ENCODE results near the gene MAP3K6.

The MAP3K6 gene

DNA sequence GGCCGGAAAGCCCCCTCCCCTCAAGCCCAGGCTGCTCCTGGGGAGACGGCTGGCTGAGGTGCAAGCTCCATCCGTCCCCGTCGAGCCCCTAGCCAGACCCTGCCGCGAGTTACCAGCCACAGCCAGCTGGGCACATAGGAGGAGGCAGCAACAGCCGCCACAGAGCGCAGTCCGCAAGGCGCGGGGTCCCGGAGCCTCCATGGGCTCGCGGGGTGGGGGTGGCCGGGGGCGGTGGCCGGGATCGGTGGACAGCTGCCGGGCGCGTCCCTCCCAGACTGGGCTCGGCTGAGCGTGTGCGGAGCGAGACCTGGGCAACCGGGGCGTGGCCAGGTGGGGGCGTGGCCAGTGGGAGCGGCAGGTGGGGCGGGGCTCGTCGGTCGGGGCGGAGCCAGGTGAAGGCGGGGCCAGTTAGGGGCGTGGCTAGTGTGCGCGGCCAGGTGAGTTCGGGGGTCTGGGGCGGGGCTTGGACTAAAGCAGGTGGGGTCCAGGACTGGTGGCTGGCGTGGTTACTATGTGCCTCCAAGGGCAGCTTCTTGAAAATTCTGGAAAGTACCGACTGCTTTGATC is 16.4 kb upstream of the MAP3K6 start, which contains the start of gene CD164L2:
Gene CD164L2 (minus strand): TSS at position 295 of the 567 bp plus-strand sequence. CDS start 94 bp downstream, at position 201.
- Histone ChIP-seq H3K4me3 (ENCODE audit: low read depth in 1 of 2, low read length in 2 of 2) (no peak within 1 kb of the TSS), H3K27me3 (ENCODE audit: control insufficient read depth in 1 of 2, insufficient read depth in 2 of 2, low read length in 2 of 2) (peaks cover 0 to 16% of the 10 kb centered on the region in 2 donors), H3K27ac (ENCODE audit: low read depth, low read length) (no peak within 1 kb of the TSS), H3K9me3 (ENCODE audit: low read length) (no peaks in the 10 kb centered on the region), H3K36me3 (ENCODE audit: insufficient read depth, low read length) (no peaks in the 10 kb centered on the region), H3K9ac (ENCODE audit: low read length) (no peak within 1 kb of the TSS), H3K4me1 (ENCODE audit: insufficient read depth, low read length) (no peaks in the 10 kb centered on the region)

DNA sequence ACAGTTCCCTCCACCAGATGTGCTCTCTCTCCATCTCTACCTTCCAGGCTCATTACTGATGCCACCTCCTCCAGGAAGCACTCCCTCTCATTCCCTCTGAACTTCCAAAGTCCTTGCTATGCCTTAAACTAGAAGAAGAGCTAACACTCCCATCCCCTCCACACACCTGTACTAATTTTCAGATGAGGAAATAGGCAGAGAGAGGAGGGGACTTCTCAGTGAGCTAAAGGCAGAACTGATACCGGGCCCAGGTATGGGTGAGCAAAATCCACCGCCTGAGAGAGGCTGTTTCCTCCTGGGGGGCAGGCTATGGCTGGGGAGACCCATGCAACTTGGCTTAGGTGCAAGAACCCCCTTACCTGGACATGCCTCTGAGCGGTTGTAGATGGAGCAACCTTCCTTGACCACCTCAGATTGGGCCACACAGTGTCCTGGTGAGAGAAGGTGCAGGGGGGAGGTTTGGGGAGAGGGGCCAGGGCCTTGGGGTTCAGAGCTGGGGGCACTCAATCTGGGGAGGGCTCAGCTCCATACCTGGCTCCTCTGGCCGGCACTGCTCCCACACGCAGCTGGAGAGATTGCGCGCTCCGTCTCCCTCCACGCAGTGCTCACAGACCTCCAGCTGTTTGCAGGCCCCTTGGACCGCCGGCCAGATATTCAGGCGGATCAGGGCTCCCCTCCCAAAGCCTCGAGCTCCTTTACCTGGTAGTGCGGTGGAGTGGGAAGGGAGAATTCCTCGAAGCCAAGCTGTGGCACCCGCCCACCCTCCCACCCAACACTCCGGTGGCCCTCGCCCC is 15.4 kb upstream of the MAP3K6 start:
- no peaks in the 10 kb centered on the region for H3K4me1 ChIP-seq (ENCODE audit: insufficient read depth, low read length)
- H3K27ac ChIP-seq (ENCODE audit: low read depth, low read length): no peak overlapping the region
- H3K9me3 ChIP-seq (ENCODE audit: low read length): no peaks in the 10 kb centered on the region
- no peaks in the 10 kb centered on the region for H3K36me3 ChIP-seq (ENCODE audit: insufficient read depth, low read length)
- no peak overlapping the region for H3K9ac ChIP-seq (ENCODE audit: low read length)
- H3K4me3 ChIP-seq (ENCODE audit: low read depth in 1 of 2, low read length in 2 of 2): no peak overlapping the region
- H3K27me3 ChIP-seq (ENCODE audit: control insufficient read depth in 1 of 2, insufficient read depth in 2 of 2, low read length in 2 of 2): peaks cover 0 to 16% of the 10 kb centered on the region in 2 donors

DNA sequence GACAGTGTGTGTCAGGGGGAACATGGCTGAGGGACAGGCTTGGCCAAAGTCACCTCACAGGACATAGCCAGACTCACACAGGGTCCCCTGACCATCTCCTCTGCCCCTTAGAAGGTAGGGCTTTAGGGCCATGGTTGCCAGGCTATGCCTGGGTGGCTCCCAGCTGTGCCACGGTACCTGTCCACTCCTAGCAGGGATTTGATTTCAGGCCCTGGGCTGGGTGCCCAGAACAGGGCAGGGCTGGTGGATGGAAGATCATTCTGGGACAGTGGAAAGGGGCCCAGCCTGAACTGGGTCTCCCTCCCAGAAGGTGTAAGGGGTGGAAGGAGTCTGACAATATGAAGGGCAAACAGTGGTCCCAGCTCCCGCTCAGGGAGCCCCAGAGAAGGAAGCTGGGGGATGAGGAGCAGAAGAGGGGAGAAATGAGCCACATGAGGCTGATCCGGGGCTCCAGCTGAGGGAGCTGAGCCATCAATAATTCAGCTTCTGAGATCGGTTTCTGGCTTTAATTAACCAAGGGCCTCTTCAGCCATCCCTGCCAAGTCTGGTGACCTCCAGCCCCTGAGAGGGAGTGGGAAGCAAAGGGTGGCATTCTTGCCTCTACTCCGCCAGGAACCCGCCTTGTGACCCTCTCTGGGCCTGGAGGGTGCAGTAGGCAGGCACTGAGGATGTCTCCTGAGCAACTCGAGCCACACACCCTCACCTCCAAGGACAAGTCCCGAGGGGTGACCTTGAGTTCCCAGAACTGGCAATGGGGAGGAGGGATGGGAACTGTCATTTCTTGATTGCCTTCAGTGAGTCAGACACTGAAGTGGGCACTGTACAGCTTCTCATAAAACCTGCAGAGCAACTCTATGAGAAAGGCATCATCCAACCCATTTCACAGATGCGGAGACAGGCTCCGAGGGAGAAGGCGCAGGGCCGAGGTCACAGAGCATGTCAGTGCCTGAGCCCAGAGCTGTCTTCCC is 14.3 kb upstream of the MAP3K6 start:
- Histone ChIP-seq H3K9me3 (ENCODE audit: low read length) (no peaks in the 10 kb centered on the region), H3K4me3 (ENCODE audit: low read depth in 1 of 2, low read length in 2 of 2) (no peak overlapping the region), H3K27ac (ENCODE audit: low read depth, low read length) (no peak overlapping the region), H3K4me1 (ENCODE audit: insufficient read depth, low read length) (no peaks in the 10 kb centered on the region), H3K27me3 (ENCODE audit: control insufficient read depth in 1 of 2, insufficient read depth in 2 of 2, low read length in 2 of 2) (peaks cover 0 to 16% of the 10 kb centered on the region in 2 donors), H3K36me3 (ENCODE audit: insufficient read depth, low read length) (no peaks in the 10 kb centered on the region), H3K9ac (ENCODE audit: low read length) (no peak overlapping the region)

DNA sequence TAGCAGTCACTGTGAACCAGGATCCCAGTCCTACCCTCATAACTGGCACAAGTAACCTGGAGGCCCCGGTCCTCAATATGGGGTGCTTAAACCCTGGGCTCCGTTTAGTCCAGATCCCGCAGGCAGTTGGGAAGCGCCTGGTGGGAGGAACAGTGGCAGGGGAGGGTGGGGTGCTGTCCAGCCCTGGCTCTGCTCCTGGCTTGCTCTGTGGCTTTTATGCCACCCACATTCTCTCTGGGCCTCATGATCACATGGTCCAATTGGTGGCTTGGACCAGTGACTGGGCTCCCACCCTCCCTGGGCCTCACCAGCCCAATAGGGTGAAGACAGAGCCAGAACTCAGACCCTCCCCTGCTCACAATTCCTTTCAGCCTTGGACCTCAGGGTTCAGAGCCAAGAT is 13.5 kb upstream of the MAP3K6 start:
- Histone ChIP-seq H3K27ac (ENCODE audit: low read depth, low read length) (no peak overlapping the region), H3K4me1 (ENCODE audit: insufficient read depth, low read length) (no peaks in the 10 kb centered on the region), H3K9me3 (ENCODE audit: low read length) (no peaks in the 10 kb centered on the region)

DNA sequence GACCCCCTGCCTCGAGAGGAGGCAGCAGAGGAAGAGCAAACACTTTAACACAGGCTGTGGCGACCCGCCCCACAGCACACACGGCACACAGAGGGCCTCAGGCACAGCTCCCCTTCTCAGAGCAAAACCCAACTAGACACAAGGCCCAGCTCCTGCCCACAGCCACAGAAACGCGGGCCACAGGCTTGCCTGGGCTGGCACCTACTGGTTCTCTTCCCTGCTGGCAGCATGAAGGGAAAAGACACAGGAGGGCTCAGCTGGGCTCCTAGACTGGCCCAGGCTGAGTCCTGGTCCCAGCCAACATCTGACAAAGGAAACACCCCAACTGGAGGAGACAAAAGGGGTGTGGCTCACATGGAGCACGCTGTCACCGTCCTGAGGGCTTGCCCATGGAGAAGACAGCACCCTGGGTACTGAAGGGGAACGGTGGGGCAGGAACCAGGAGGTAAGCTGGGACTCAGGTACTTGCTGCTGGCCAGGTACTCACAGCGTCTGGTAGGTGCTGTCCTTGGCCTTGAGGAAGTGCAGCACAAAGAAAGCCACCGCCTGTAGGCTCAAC is 12.9 kb upstream of the MAP3K6 start:
- Histone ChIP-seq H3K4me1 (ENCODE audit: insufficient read depth, low read length) (no peaks in the 10 kb centered on the region), H3K27ac (ENCODE audit: low read depth, low read length) (no peak overlapping the region), H3K4me3 (ENCODE audit: low read depth in 1 of 2, low read length in 2 of 2) (no peak overlapping the region), H3K9ac (ENCODE audit: low read length) (no peak overlapping the region), H3K36me3 (ENCODE audit: insufficient read depth, low read length) (no peaks in the 10 kb centered on the region), H3K27me3 (ENCODE audit: control insufficient read depth in 1 of 2, insufficient read depth in 2 of 2, low read length in 2 of 2) (peaks cover 0 to 16% of the 10 kb centered on the region in 2 donors), H3K9me3 (ENCODE audit: low read length) (no peaks in the 10 kb centered on the region)

More for the DNA sequence above, 13.5 kb upstream of the MAP3K6 start:
- Histone ChIP-seq H3K27me3 (ENCODE audit: control insufficient read depth in 1 of 2, insufficient read depth in 2 of 2, low read length in 2 of 2) (peaks cover 0 to 16% of the 10 kb centered on the region in 2 donors), H3K36me3 (ENCODE audit: insufficient read depth, low read length) (no peaks in the 10 kb centered on the region), H3K4me3 (ENCODE audit: low read depth in 1 of 2, low read length in 2 of 2) (no peak overlapping the region), H3K9ac (ENCODE audit: low read length) (no peak overlapping the region)

DNA sequence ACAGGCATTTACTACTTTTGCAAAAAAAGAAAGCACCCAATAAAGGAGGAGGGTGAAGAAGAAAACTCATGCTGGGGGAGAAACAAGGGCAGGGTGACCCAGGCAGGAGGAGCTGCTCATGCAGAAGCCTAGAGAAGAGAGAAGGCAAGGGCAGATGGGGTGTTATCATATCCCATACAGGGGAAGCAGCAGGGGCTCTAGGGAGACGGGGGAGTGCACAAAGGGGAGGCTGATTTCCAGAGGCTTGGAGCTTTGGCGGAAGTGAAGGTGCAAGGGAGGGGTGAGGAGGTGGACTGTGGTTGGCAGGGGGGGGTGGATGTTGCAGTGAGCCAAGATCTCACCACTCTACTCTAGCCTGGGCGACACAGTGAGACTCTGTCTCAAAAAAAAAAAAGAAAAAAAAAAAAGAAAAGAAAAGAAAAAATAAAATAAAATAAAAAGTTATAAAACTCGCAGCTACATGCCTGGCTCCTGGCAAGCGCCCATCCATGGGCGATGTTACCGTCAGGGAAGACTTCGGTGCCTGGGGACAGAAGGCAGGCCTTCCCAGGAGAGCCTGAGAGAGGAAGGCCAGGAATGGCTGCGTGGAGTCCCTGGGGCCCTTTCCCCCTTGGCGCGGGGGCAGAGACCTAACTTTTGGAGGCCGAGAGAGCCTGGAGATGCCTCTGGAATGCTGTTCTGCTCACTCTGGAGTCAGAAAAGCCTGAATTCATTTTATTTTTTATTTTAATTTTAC is 11.2 kb upstream of the MAP3K6 start:
- Histone ChIP-seq H3K4me3 (ENCODE audit: low read depth in 1 of 2, low read length in 2 of 2) (no peak overlapping the region), H3K4me1 (ENCODE audit: insufficient read depth, low read length) (no peaks in the 10 kb centered on the region), H3K36me3 (ENCODE audit: insufficient read depth, low read length) (no peaks in the 10 kb centered on the region), H3K27me3 (ENCODE audit: control insufficient read depth in 1 of 2, insufficient read depth in 2 of 2, low read length in 2 of 2) (peaks cover 0 to 10% of the 10 kb centered on the region in 2 donors), H3K27ac (ENCODE audit: low read depth, low read length) (no peak overlapping the region), H3K9ac (ENCODE audit: low read length) (no peak overlapping the region), H3K9me3 (ENCODE audit: low read length) (no peaks in the 10 kb centered on the region)

DNA sequence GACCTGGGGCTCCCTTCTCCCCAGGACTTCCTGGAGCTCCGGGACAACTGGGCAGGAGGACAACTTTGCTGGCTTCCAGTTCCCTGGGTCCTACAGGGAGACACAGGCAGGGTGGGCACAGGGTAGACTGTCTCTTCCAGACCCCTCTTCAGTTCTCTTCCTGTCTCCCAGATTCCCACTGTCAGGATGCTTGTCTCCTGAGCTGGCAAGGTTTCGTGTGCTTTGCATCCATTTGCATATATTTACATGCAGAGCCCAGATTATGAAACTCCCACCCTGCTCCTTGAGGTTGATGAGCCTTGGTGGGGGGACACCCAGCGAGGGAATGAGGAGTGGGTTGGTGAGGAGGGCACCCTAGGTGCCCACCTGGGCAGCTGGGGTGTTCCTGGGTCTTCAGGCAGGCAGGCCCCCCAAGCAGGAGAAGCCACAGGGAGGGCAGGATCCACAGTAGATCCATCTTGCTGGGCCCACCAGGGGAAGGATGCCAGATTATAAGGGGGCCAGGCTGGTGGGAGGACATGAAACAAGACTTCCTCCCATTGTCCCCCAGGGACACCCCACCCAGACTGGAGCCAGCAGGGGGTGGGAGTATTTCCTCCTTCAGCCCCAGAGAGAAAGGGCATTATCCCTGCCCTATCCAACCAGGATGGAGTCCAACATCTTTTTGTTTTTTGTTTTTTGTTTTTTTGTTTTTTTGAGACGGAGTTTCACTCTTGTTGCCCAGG is 7.8 kb upstream of the MAP3K6 start, which contains the start of gene FCN3:
Gene FCN3 (minus strand): TSS at position 463 of the 725 bp plus-strand sequence. CDS start 6 bp downstream, at position 457.
- no peaks in the 10 kb centered on the region for H3K27me3 ChIP-seq (ENCODE audit: control insufficient read depth in 1 of 2, insufficient read depth in 2 of 2, low read length in 2 of 2)
- no peak within 1 kb of the TSS for H3K9ac ChIP-seq (ENCODE audit: low read length)
- H3K36me3 ChIP-seq (ENCODE audit: insufficient read depth, low read length): no peaks in the 10 kb centered on the region
- no peaks in the 10 kb centered on the region for H3K9me3 ChIP-seq (ENCODE audit: low read length)
- no peaks in the 10 kb centered on the region for H3K4me1 ChIP-seq (ENCODE audit: insufficient read depth, low read length)
- H3K27ac ChIP-seq (ENCODE audit: low read depth, low read length): no peak within 1 kb of the TSS
- H3K4me3 ChIP-seq (ENCODE audit: low read depth in 1 of 2, low read length in 2 of 2): no peak within 1 kb of the TSS

DNA sequence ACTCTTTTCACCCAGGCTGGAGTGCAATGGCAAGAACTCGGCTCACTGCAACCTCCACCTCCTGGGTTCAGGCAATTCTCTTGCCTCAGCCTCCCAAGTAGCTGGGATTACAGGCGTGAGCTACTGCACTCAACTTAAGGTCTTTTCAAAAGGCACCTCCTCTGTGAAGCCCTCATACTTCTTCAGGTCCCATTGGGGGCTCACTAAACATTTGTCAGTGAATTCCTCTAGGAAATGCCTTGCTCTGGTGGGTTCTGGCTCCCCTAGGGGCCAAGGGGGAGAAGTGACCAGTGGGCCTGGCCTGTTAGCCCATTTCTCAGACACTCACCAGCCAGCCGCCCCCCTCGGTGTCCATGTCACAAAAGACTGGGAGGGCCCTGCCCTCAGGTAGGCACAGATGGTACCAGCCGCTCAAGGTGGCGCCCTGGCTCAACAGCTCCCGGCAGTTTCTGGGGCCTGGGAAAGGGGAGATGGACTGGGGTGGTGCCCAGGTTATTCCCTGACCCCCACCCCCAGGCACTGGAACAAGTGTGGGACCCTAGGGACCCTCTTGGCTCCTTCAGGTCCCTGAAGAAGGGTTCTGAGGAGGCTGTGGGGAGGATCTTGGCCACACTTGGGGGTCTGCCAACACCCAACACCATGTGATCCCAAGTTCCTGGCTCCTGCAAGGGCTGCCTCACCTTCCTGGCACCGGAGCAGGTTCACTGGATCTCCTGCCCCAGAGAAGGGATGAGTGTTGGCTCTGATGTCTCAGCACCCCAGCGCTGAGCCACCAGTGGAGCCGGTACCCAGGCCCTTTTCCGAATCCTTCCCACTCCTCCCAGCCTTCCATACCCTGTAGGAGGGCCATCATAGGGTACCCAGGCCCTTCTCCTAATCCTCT is 6.3 kb upstream of the MAP3K6 start:
- Histone ChIP-seq H3K27ac (ENCODE audit: low read depth, low read length) (no peak overlapping the region), H3K9me3 (ENCODE audit: low read length) (no peaks in the 10 kb centered on the region), H3K27me3 (ENCODE audit: control insufficient read depth in 1 of 2, insufficient read depth in 2 of 2, low read length in 2 of 2) (no peaks in the 10 kb centered on the region), H3K4me3 (ENCODE audit: low read depth in 1 of 2, low read length in 2 of 2) (no peak overlapping the region), H3K4me1 (ENCODE audit: insufficient read depth, low read length) (no peaks in the 10 kb centered on the region), H3K36me3 (ENCODE audit: insufficient read depth, low read length) (no peaks in the 10 kb centered on the region), H3K9ac (ENCODE audit: low read length) (no peak overlapping the region)

DNA sequence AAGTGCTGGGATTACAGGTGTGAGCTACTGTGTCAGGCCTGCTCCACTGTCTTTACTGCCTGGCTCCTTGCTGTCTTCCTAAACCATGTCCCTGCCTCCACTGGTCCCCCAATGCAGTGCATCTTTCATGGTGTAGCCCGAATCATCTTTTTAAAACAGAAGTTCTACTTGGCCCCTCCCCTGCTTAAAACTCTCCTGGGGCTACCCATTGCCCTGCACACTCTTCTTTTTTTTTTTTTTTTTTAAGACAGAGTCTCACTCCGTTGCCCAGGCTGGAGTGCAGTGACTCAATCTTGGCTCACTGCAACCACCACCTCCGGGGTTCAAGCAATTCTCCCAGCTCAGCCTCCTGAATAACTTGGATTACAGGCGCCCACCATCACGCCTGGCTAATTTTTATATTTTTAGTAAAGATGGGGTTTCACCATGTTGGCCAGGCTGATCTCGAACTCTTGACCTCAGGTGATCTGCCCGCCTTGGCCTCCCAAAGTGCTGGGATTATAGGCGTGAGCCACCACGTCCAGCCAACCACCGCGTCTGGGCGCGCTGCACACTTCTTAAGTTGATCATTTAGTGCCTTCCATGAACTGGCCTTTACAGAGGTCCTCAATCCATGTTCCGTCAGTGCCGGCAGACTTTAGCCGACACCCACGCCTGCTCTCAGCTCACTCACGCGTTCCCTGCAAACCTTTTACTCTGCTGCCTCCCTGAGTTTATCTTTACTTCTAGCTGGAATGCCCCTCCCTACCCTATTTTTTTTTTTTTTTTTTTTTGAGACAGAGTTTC is 5.5 kb upstream of the MAP3K6 start:
- no peak overlapping the region for H3K27ac ChIP-seq (ENCODE audit: low read depth, low read length)
- no peak overlapping the region for H3K4me3 ChIP-seq (ENCODE audit: low read depth in 1 of 2, low read length in 2 of 2)
- no peaks in the 10 kb centered on the region for H3K9me3 ChIP-seq (ENCODE audit: low read length)
- peaks cover 3% of the 10 kb centered on the region for H3K4me1 ChIP-seq (ENCODE audit: insufficient read depth, low read length)
- H3K9ac ChIP-seq (ENCODE audit: low read length): no peak overlapping the region
- no peaks in the 10 kb centered on the region for H3K36me3 ChIP-seq (ENCODE audit: insufficient read depth, low read length)
- no peaks in the 10 kb centered on the region for H3K27me3 ChIP-seq (ENCODE audit: control insufficient read depth in 1 of 2, insufficient read depth in 2 of 2, low read length in 2 of 2)

Data from muscle layer of colon (tissue), 2 donors.